CD14-positive monocyte (primary cell): ENCODE data around the gene ABCA7. TPM values are rescaled to one million over a fixed set of nuclear protein-coding genes. Genes with fewer than 3 reads are reported as not detected.

Experiments
- DNase-seq, 3 donors: peaks; one replicate each; pipeline ENCODE4 v3.0.0-alpha.2; 2011 to 2022
- H2AFZ ChIP-seq: 2 replicates; pipeline ENCODE4 v1.6.0; 2012; ENCODE audit warnings: mild to moderate bottlenecking, low read depth, low read length, inconsistent platforms; ENCODE audit not compliant: insufficient read depth, poor library complexity, severe bottlenecking
- H3K27ac ChIP-seq, 2 donors: 1 replicate in 1 of 2; 2 replicates in 1 of 2; pipeline ENCODE4 v1.5.1; 2012 to 2013; ENCODE audit warnings: low read length in 2 of 2, control low read depth in 1 of 2, inconsistent platforms in 1 of 2, low read depth in 1 of 2, mild to moderate bottlenecking in 1 of 2
- H3K27me3 ChIP-seq, 2 donors: one replicate each; pipeline versions ENCODE4 v1.6.0 to v1.6.1; 2011 to 2013; ENCODE audit warnings: low read length in 2 of 2; ENCODE audit not compliant: control insufficient read depth in 2 of 2, insufficient read depth in 2 of 2
- H3K36me3 ChIP-seq, 2 donors: replicated peaks in 1 of 2; 1 replicate in 1 of 2; 2 replicates in 1 of 2; pipeline versions ENCODE4 v1.5.1 to v1.6.1; 2012 to 2013; ENCODE audit warnings: low read length in 2 of 2, control low read depth in 1 of 2, inconsistent platforms in 1 of 2, mild to moderate bottlenecking in 1 of 2; ENCODE audit not compliant: insufficient read depth in 2 of 2, control insufficient read depth in 1 of 2
- H3K4me1 ChIP-seq, 2 donors: 1 replicate in 1 of 2; 2 replicates in 1 of 2; pipeline versions ENCODE4 v1.5.1 to v1.6.1; 2012 to 2013; ENCODE audit warnings: low read length in 2 of 2, control low read depth in 1 of 2, inconsistent platforms in 1 of 2, mild to moderate bottlenecking in 1 of 2, moderate library complexity in 1 of 2; ENCODE audit not compliant: insufficient read depth in 2 of 2, control insufficient read depth in 1 of 2
- H3K4me2 ChIP-seq: replicated peaks from 2 replicates; pipeline ENCODE3; 2012; ENCODE audit warnings: low read length, moderate library complexity, mild to moderate bottlenecking; ENCODE audit not compliant: poor library complexity, severe bottlenecking; ENCODE audit errors: extremely low read depth
- H3K4me3 ChIP-seq, 3 experiments: fragments of 200-600 bp in 1 of 3; sonication (generic) in 1 of 3; replicated peaks in 1 of 3; 1 replicate in 2 of 3; 2 replicates in 1 of 3; pipeline ENCODE4 v1.5.1; 2011 to 2013; ENCODE audit warnings: low read length in 3 of 3, mild to moderate bottlenecking in 3 of 3, control low read depth in 2 of 3, low read depth in 2 of 3, inconsistent platforms in 1 of 3, moderate library complexity in 1 of 3
- H3K79me2 ChIP-seq: 2 replicates; pipeline ENCODE4 v1.6.0; 2012; ENCODE audit warnings: mild to moderate bottlenecking, control low read depth, inconsistent platforms, low read length, moderate library complexity; ENCODE audit not compliant: insufficient read depth
- H3K9ac ChIP-seq: 2 replicates; pipeline ENCODE4 v1.6.0; 2017; ENCODE audit warnings: low read length, mild to moderate bottlenecking; ENCODE audit not compliant: insufficient read depth, poor library complexity, severe bottlenecking
- H3K9me3 ChIP-seq, 2 donors: replicated peaks in 1 of 2; 1 replicate in 1 of 2; 2 replicates in 1 of 2; pipeline versions ENCODE4 v1.5.1 to v1.6.1; 2012 to 2013; ENCODE audit warnings: low read length in 2 of 2, control low read depth in 1 of 2; ENCODE audit not compliant: control insufficient read depth in 1 of 2, insufficient read depth in 1 of 2
- H4K20me1 ChIP-seq: 2 replicates; pipeline ENCODE4 v1.6.0; 2012; ENCODE audit warnings: mild to moderate bottlenecking, low read length, control low read depth, moderate library complexity; ENCODE audit not compliant: insufficient read depth
- H3K27ac Mint-ChIP-seq, 7 donors: one replicate each; pipeline ENCODE4 v1.8.0; 2020; ENCODE audit warnings: mild to moderate bottlenecking in 7 of 7, mixed read lengths in 7 of 7, moderate library complexity in 6 of 7, inconsistent platforms in 2 of 7
- H3K27me3 Mint-ChIP-seq, 3 donors: one replicate each; pipeline ENCODE4 v1.8.0; 2021 to 2022; ENCODE audit warnings: low read depth in 3 of 3, mild to moderate bottlenecking in 3 of 3, mixed read lengths in 3 of 3, moderate library complexity in 3 of 3, inconsistent platforms in 1 of 3
- H3K36me3 Mint-ChIP-seq, 2 donors: one replicate each; pipeline ENCODE4 v1.8.0; 2020; ENCODE audit warnings: mixed read lengths in 2 of 2, inconsistent platforms in 1 of 2, mild to moderate bottlenecking in 1 of 2
- H3K4me1 Mint-ChIP-seq: one replicate; pipeline ENCODE4 v1.8.0; 2020; ENCODE audit warnings: mild to moderate bottlenecking, mixed read lengths
- H3K4me3 Mint-ChIP-seq, 2 donors: one replicate each; pipeline ENCODE4 v1.8.0; 2020; ENCODE audit warnings: mild to moderate bottlenecking in 2 of 2, mixed read lengths in 2 of 2, moderate library complexity in 1 of 2
- H3K9me3 Mint-ChIP-seq, 7 donors: one replicate each; pipeline ENCODE4 v1.8.0; 2020 to 2022; ENCODE audit warnings: mixed read lengths in 7 of 7, mild to moderate bottlenecking in 6 of 7, moderate library complexity in 6 of 7, inconsistent platforms in 2 of 7
- CTCF ChIP-seq: fragments of 200-600 bp; IDR thresholded peaks from one replicate; pipeline ENCODE4 v1.8.0; 2022; ENCODE audit warnings: antibody characterized with exemption, mild to moderate bottlenecking
- WGBS: methylation state at CpG from one replicate; pipeline ENCODE4 v1.1.5; 2013; ENCODE audit warnings: missing lambda C conversion rate; ENCODE audit not compliant: insufficient coverage; 5-methylcytosine and 5-hydroxymethylcytosine counted together
- intact Hi-C, 2 donors: fragments of 100-400 bp; cut with micrococcal nuclease; formaldehyde crosslinking; loops; one replicate each; pipeline versions ENCODE4 v1.15.0 to v1.15.1; 2023
- polyA plus RNA-seq, 3 donors: library from polyadenylated mRNA; depleted of rRNA in 1 of 3; unstranded in 2 of 3; stranded (reverse) in 1 of 3; fragments of 300-500 nt in 2 of 3; fragments of >200 nt in 1 of 3; fragmentation: Illumina TruSeq in 2 of 3; gene quantifications; 1 replicate in 2 of 3; 2 replicates in 1 of 3; pipeline ENCODE4 v1.2.3, GENCODE V29; 2012 to 2021

ABCA7 gene
- polyA plus RNA-seq, 3 donors = 1.7 to 104 (median 7.8) TPM

DNA sequence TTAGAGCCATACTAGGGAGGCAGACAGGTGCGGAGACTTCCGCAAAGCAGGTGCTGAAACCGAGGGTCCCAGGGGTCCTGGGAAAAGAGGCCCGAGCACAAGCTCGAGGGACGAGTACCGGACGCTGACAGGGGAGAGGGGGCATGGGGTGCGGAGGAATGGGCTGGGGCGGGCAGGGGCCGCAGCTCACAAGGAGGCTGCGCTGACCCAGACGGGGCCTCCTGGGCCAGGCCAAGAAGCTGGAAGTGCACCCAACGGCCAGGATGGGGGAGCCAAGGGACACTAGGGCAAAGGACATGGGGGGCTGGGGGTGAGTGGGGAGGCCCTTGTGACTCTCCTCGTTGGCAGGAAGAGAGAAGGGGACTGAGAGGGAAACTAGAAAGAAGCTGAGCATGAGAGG is 53.4 kb downstream of the ABCA7 start:
- Mint-ChIP-seq H3K27ac (peak overlapping the region in 4 of 7 donors; percentile 32 to 65 (median 43)), H3K36me3 (peaks cover 20 to 41% of the 10 kb centered on the region in 2 donors), H3K4me1 (peaks cover 55% of the 10 kb centered on the region), H3K4me3 (peak overlapping the region in 1 of 2 donors; percentile 92), H3K9me3 (no peaks in the 10 kb centered on the region), H3K27me3 (no peaks in the 10 kb centered on the region)
- no peak overlapping the region for H3K27ac ChIP-seq
- no peak for TF ChIP-seq CTCF
- peak overlapping the region; percentile 91 for H3K4me2 ChIP-seq
- no peak overlapping the region for H3K9ac ChIP-seq
- H3K4me3 ChIP-seq = peak overlapping the region in 1 of 3 experiments; percentile 90
- H2AFZ ChIP-seq = no peak overlapping the region
- H3K36me3 ChIP-seq = peaks cover 39 to 41% of the 10 kb centered on the region in 2 donors
- H3K9me3 ChIP-seq = no peaks in the 10 kb centered on the region
- H3K4me1 ChIP-seq = peaks cover 56 to 69% of the 10 kb centered on the region in 2 donors
- H3K27me3 ChIP-seq = no peaks in the 10 kb centered on the region
- peaks cover 50% of the 10 kb centered on the region for H3K79me2 ChIP-seq
- intact Hi-C loops = no loop called here
- WGBS = 93% methylated on average over 14 of the region's 15 CpGs
- peaks cover 51% of the 10 kb centered on the region for H4K20me1 ChIP-seq
- no peak for DNase-seq

DNA sequence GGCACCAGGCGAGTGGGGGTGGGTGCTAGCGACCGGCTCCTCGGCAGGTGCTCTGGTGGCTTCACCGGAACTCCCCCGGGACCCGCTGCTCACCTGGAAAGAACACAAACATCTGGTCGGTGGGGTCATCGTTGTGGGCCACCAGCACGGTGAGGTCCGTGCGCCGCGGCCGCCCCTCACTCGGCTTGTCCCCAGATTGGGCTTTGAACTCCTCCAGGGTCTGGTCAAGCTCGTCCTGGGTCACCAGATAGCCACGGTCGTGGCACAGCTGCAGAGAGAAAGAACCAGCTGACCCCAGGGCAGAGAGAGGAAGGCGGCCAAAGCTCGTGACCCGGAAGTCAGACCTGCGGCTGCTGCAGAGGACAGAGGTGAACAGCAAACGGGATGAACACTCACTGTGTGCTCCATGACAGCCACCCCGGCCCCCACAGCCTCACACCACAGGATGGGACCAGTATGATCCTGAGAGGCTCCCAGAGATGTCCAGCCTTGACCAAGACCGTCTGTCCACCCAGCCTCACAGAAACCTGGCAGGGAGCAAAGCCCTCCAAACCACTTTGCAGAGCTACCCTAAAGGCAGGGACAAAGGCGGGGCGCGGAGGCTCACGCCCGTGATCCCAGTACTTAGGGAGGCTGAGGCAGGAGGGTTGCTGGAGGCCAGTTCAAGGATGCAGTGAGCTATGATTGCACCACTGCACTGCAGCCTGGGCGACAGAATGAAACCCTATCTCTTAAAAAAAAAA is 54.1 kb downstream of the ABCA7 start:
- peak overlapping the region; percentile 81 for H3K9ac ChIP-seq
- Mint-ChIP-seq H3K4me1 (peaks cover 55% of the 10 kb centered on the region), H3K27me3 (no peaks in the 10 kb centered on the region), H3K27ac (peak overlapping the region in 6 of 7 donors; percentile 59 to 91 (median 80)), H3K9me3 (peaks cover 0 to 2% (median 0%) of the 10 kb centered on the region in 7 donors), H3K36me3 (peaks cover 20 to 37% of the 10 kb centered on the region in 2 donors), H3K4me3 (peak overlapping the region; percentile 92 to 95)
- peaks cover 50% of the 10 kb centered on the region for H3K79me2 ChIP-seq
- peaks cover 46% of the 10 kb centered on the region for H4K20me1 ChIP-seq
- no peak for TF ChIP-seq CTCF
- H3K27ac ChIP-seq = peak overlapping the region in 1 of 2 donors; percentile 84
- intact Hi-C loops = no loop called here
- DNase-seq = no peak
- peak overlapping the region; percentile 58 to 98 (median 90) for H3K4me3 ChIP-seq
- no peaks in the 10 kb centered on the region for H3K27me3 ChIP-seq
- no peaks in the 10 kb centered on the region for H3K9me3 ChIP-seq
- H3K4me2 ChIP-seq = peak overlapping the region; percentile 91
- WGBS = 83% methylated on average over 28 of the region's 32 CpGs
- peaks cover 56 to 69% of the 10 kb centered on the region in 2 donors for H3K4me1 ChIP-seq
- peaks cover 32 to 38% of the 10 kb centered on the region in 2 donors for H3K36me3 ChIP-seq
- no peak overlapping the region for H2AFZ ChIP-seq
